Chondrocyte (in vitro differentiated cells): ENCODE data around the gene CYLD. TPM values are rescaled to one million over a fixed set of nuclear protein-coding genes. Genes with fewer than 3 reads are reported as not detected.

ENCODE experiments used
- DNase-seq: peaks from one replicate; pipeline ENCODE4 v3.0.0; 2021; ENCODE audit warnings: mixed read lengths, low spot score
- H3K27ac Mint-ChIP-seq: one replicate; pipeline ENCODE4 v1.8.0; 2021; ENCODE audit warnings: mild to moderate bottlenecking, moderate library complexity, mixed read lengths; ENCODE audit not compliant: unreplicated experiment
- H3K27me3 Mint-ChIP-seq: 2 replicates; pipeline ENCODE4 v1.8.0; 2021; ENCODE audit warnings: low read depth, mixed read lengths
- H3K36me3 Mint-ChIP-seq: 2 replicates; pipeline ENCODE4 v1.8.0; 2021; ENCODE audit warnings: low read depth, mixed read lengths
- H3K4me1 Mint-ChIP-seq: 2 replicates; pipeline ENCODE4 v1.8.0; 2021; ENCODE audit warnings: low read depth, mild to moderate bottlenecking, mixed read lengths
- H3K4me3 Mint-ChIP-seq: one replicate; pipeline ENCODE4 v1.8.0; 2021; ENCODE audit warnings: mild to moderate bottlenecking, moderate library complexity, mixed read lengths; ENCODE audit not compliant: unreplicated experiment
- H3K9me3 Mint-ChIP-seq: 2 replicates; pipeline ENCODE4 v1.8.0; 2021; ENCODE audit warnings: low read depth, mixed read lengths
- CTCF ChIP-seq: fragments of 200-600 bp; sonication (generic); IDR thresholded peaks from 2 replicates; pipeline ENCODE4 v1.5.0; 2021; ENCODE audit warnings: antibody characterized with exemption, mild to moderate bottlenecking, moderate library complexity
- total RNA-seq: library from RNA; stranded (reverse); gene quantifications from 3 replicates; pipeline ENCODE4 v1.2.1, GENCODE V29; 2021

CYLD gene
- total RNA-seq, 1 donor from 2014 or later = 35.8 TPM

DNA sequence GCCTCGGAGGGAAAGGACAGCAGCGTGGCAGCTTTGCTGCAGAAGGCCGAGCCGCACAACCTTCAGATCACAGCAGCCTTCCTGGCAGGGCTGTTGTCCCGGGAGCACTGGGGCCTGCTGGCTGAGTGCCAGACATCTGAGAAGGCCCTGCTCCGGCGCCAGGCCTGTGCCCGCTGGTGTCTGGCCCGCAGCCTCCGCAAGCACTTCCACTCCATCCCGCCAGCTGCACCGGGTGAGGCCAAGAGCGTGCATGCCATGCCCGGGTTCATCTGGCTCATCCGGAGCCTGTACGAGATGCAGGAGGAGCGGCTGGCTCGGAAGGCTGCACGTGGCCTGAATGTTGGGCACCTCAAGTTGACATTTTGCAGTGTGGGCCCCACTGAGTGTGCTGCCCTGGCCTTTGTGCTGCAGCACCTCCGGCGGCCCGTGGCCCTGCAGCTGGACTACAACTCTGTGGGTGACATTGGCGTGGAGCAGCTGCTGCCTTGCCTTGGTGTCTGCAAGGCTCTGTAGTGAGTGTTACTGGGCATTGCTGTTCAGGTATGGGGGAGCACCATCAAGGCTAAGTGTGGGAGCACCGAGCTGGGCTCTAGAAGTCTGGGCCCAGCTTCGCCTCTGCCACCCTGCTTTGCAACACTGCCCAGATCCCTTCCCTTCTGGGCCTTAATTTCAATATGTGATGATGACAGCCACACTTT, 29.9 kb upstream of the CYLD start:
- Mint-ChIP-seq H3K36me3 (no peaks in the 10 kb centered on the region), H3K9me3 (no peaks in the 10 kb centered on the region), H3K27ac (no peak overlapping the region), H3K4me3 (no peak overlapping the region), H3K4me1 (no peaks in the 10 kb centered on the region), H3K27me3 (peaks cover 13% of the 10 kb centered on the region)
- no peak for DNase-seq
- TF ChIP-seq CTCF = no peak

- no peaks in the 10 kb centered on the region for H3K36me3 Mint-ChIP-seq
- H3K9me3 Mint-ChIP-seq = no peaks in the 10 kb centered on the region
- no peak for TF ChIP-seq CTCF
- no peaks in the 10 kb centered on the region for H3K4me1 Mint-ChIP-seq
- no peak overlapping the region for H3K27ac Mint-ChIP-seq
- H3K27me3 Mint-ChIP-seq = peaks cover 10% of the 10 kb centered on the region
- no peak for DNase-seq
- no peak overlapping the region for H3K4me3 Mint-ChIP-seq
Observed at GRCh38 chr16:50712560-50712898, 29.4 kb upstream of the CYLD start.

DNA sequence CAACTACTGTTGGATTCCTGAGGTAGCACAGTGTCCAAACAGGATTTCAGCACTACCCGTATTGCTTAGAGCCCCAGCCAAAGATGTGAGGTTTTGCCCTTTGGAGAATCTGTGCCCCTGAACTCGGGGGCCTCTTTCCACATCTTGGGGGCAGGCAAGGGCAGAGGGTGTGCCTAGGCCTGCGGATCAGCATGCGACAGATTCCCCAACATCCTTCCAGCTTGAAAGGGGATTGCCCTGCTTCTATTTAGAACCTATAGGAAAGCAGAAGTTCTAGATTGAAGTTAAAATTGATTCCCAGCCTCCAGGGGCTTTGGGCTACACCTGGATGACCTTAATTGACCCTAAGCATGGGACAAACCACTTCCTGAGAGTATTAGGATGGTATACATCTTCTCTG, 28.9 kb upstream of the CYLD start:
- Mint-ChIP-seq H3K36me3 (no peaks in the 10 kb centered on the region), H3K9me3 (no peaks in the 10 kb centered on the region), H3K4me1 (no peaks in the 10 kb centered on the region), H3K27me3 (peaks cover 8% of the 10 kb centered on the region), H3K27ac (no peak overlapping the region), H3K4me3 (no peak overlapping the region)
- no peak for TF ChIP-seq CTCF
- no peak for DNase-seq

DNA sequence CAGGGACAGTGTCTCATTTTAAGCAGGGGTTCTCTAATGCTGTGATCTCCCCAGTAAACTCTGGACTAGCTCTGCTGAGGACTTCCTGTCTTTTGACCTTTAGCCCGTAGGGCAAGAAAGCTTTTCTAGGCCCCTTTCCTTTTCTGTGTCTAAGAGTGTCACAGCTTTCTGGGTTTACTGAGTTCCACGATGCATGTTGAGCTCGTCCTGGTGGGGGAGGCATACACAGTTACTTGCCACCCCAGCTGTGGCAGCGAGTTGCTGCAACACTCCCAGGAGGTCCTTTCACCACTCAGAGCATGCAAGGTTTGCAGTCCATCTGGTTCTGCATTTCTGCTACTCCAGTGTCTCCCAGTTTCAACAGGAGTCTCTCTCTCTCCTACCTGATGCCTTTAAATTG, 24.8 kb upstream of the CYLD start:
- Mint-ChIP-seq H3K9me3 (no peaks in the 10 kb centered on the region), H3K4me3 (no peak overlapping the region), H3K27me3 (peaks cover 16% of the 10 kb centered on the region), H3K4me1 (no peaks in the 10 kb centered on the region), H3K27ac (no peak overlapping the region), H3K36me3 (peaks cover 2% of the 10 kb centered on the region)
- DNase-seq = no peak
- no peak for TF ChIP-seq CTCF

DNA sequence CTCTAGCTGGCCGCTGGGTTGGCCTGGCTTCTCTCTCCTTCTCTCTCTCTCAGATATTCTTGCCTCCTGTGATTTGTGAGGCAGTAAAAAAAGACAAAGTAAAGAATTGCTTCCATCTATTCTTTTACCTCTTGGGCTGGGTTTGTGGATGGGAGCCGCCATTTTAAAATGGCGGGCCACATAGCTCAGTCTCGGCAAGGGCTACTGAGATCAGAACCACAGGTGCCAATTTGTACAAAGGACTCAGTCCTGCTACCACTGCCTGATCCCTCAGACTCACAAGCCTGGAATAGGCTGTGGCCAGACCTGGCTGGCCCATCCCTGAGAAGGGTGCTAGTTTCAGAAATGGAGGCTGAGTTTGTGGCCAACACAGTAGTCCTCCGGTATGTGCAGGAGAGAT, 24.4 kb upstream of the CYLD start:
- H3K36me3 Mint-ChIP-seq = peaks cover 2% of the 10 kb centered on the region
- TF ChIP-seq CTCF = no peak
- H3K27ac Mint-ChIP-seq = no peak overlapping the region
- no peaks in the 10 kb centered on the region for H3K4me1 Mint-ChIP-seq
- peaks cover 17% of the 10 kb centered on the region for H3K27me3 Mint-ChIP-seq
- H3K9me3 Mint-ChIP-seq = no peaks in the 10 kb centered on the region
- no peak overlapping the region for H3K4me3 Mint-ChIP-seq
- no peak for DNase-seq
